GM19043 (cell line): ENCODE results near the gene HOXD10.

Experiments used
- ATAC-seq: cut with Tn5 transposase; IDR thresholded peaks from one replicate; pipeline ENCODE4 v1.9.1; 2021; ENCODE audit warnings: low read depth; ENCODE audit not compliant: unreplicated experiment

The HOXD10 gene

DNA sequence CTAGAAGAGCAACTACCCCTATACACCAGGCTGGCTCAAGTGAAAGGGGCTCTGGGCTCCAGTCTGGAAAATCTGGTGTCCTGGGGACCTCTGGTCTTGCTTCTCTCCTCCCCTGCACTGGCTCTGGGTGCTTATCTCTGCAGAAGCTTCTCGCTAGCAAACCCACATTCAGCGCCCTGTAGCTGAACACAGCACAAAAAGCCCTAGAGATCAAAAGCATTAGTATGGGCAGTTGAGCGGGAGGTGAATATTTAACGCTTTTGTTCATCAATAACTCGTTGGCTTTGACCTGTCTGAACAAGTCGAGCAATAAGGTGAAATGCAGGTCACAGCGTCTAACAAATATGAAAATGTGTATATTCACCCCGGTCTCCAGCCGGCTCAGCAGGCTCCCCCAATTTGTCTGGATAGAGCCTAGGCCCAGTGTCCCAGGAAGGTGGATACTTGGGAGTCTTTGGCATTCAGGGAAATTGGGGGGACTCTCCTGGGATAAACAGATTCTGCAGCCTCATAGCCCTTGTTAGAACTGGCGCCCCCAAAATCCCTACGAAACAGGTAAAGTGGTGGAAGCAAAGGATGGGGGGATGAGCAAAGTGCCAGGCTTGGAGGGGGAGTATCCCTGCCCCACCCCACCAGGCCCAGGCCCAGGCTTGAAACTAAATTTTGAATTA lies 32.3 kb downstream of the HOXD10 start:
- ATAC-seq = no peak

DNA sequence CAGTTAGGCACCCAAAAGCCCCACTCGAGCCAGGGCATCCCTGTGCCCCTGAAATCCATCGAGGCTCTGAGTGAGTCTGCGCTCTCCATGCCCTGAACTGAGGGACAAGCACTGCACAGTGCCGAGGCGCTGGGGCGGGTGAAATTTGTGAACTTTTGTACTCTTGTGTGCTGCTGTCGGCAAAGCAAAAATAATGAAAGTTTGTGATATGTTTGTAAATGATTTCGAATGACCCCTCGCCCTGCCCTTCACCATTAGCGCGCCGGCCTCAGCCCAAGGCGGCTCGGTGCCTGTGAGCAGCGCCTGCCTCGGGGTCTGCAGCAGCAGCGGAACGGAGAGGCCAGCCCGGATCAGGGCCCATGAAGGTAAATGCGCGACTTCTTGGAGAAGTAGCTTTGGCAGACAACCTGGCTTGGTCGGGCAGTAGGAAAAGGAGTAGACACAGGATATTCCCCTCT lies 32.9 kb downstream of the HOXD10 start:
- no peak for ATAC-seq

DNA sequence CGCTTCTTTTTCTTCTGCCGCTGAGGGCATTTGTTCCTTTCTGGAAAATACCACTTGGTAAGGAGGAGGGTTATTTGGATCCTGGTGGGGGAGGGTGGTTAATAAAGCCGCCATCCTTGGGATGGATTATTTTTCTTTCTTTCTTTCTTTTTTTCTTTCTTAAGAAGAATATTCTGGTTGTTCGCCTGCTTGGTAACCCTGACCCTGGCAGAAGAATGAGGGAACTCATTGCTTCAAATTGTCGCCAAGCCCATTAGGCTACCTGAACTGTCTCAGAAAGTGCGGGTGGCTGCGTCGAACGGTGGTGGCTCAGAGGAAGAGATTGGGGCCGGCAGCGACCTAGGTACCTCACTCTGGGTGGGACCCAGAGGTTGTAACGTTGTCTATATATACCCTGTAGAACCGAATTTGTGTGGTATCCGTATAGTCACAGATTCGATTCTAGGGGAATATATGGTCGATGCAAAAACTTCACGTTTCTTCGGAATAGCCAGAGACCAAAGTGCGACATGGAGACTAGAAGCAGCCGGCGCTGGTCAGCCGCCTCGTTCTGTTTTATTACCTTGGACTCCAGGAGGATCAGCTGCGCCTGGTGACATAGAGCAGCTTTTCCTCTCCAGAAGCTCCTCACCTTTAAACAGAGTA lies 33.5 kb downstream of the HOXD10 start:
- ATAC-seq = no peak

DNA sequence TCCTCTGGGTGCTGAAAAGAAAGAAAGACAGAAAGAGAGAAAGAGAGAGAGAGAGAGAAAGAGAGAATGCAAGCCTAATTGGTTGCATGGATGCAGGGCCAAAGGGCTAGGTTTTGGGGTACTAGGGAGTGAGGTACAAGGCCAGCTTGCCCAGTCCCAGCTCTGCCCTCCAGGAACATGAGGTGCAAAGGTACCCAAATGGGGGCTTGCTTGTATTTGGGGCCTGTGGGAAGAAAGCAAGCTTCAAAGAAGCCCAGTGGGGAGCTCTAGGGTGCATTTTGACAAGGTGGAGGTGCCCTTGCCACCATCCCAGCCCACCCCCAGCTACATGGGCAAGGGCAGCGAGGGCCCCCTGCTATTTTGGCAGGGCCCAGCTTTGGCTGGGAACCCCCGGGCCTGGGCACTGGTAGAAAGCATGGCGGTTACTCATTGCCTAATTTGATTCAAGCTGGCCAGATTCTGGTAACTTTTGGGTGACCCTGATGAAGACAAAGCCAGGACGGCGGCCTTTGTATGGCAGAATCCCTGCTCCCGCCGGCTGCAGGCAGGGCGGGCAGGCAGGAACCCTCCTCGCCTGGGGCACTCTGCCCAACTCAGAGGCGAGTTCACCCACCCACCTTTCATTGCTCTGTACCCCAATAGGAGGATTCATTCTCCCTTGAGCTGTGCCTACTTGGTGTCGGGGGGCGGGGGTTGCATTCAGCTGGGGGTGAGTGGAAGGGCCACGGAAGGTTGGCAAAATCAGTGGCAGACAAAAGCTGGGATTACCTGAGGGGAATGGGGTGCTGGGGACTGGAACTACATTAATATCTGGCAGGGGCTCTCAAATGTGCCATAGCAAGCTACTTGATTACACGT lies 34.2 kb downstream of the HOXD10 start:
- no peak for ATAC-seq

DNA sequence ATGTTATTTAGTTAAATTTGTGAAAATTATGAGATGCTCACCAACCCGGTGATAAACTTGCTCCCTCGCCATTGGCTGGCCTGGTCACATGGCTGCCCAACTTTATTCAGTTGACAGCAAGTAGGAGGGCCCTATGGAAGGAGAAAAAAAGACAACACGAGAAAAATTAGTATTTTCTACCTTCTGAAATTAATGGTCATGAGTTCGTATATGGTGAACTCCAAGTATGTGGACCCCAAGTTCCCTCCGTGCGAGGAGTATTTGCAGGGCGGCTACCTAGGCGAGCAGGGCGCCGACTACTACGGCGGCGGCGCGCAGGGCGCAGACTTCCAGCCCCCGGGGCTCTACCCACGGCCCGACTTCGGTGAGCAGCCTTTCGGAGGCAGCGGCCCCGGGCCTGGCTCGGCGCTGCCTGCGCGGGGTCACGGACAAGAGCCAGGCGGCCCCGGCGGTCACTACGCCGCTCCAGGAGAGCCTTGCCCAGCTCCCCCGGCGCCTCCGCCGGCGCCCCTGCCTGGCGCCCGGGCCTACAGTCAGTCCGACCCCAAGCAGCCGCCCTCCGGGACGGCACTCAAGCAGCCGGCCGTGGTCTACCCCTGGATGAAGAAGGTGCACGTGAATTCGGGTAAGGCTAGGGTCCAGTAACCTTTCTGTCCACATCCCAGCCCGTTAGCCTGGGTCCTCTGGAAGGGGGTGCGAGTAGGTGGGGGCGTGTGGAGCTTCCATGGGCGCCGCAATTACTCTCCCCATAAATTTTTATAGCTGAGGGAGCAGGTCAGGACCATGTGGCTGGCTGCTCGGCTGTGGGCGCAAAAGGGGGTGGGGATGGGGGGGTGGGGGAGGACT lies 35.1 kb downstream of the HOXD10 start, which contains the start of gene HOXD4:
Gene HOXD4 (plus strand): TSS at position 109 of the 846 bp plus-strand sequence. CDS start 84 bp downstream, at position 193.
- ATAC-seq = no peak

DNA sequence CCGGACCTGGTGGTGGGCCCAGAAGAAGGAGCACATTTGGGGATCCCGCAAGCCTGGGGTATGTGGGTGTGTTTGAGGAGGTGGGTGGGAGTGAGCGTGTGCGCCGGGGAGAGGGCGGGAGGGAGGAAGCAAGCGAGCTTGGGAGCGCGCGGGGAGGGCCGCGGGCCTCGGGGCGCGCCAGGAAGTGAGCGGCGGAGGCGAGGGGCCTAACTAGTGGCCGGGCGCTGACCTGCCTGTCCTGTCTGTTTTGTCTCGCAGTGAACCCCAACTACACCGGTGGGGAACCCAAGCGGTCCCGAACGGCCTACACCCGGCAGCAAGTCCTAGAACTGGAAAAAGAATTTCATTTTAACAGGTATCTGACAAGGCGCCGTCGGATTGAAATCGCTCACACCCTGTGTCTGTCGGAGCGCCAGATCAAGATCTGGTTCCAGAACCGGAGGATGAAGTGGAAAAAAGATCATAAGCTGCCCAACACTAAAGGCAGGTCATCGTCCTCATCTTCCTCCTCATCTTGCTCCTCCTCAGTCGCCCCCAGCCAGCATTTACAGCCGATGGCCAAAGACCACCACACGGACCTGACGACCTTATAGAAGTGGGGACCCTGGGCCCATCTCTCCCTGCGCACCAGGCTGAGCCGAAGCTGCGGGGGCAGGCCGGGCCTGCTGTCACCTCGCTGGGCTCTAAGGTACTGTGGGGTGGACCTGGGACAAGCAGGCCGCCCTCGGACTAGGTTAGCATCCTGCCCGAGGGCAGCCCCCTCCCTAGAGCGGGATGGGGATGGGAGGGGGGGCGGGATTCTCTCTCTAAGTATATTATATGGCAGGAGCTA lies 36.0 kb downstream of the HOXD10 start:
- no peak for ATAC-seq

DNA sequence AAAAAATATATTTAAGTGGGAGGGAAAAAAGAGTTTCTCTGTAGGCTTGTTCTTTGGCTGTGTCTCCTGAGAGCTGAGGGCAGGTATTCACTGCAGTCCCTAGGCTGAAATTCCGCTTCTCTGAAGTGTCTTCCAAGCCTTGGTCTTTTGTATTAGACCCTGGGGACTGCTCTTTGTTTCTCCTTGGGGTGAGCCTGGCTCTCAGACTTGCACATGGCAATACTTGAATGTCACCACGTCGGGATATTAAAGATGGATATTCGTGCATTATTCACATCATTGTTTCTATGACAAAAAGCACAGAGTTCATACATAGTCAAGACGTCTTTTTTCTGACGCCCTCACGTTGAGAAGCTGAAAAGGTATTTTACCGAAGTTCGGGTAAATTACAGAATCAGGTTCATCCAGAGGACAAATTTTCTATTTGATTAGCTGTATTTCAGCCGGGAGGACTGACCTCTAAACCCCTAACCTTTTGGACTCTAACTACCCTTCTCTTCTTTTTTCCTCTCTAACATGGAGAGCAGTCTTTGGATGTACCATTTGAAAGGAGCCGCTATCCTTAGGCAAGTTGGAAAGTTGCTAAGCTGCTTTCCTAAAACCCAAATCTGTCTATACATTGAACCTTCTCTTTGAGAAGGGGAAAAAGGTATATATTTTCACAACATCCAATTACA lies 38.1 kb downstream of the HOXD10 start:
- no peak for ATAC-seq

DNA sequence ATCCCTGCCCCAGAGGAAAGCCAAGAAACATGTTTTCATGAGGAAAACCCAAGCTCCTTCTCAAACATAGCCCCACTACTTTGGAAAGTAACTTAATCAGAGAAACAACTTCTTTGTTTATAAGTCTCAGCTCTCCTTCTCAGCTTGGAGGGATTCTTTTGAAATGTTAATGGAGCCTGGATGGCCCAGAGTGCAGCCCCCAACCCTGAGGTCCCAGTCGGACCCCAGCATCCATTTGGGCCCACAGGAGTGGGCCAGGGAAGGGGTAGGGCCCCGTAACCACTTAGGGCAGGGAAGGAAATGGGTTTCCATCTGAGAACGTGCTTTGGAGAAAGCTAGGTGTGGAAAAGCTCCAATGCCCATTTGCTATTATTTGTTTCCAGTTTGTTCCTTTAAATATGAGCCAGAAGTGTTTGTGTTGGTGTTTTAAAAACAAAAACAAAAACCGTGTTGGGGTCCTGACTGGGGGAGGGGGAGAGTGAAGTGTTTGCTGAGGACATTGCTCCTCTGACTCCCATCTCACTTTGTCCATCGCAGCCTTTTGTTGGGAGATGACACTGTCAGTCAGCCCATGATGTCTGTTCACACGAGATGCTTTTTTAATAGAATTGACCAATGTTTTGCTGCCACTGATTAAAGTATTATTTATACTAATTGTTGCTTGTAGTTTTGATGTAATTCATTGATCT lies 38.9 kb downstream of the HOXD10 start:
- no peak for ATAC-seq

DNA sequence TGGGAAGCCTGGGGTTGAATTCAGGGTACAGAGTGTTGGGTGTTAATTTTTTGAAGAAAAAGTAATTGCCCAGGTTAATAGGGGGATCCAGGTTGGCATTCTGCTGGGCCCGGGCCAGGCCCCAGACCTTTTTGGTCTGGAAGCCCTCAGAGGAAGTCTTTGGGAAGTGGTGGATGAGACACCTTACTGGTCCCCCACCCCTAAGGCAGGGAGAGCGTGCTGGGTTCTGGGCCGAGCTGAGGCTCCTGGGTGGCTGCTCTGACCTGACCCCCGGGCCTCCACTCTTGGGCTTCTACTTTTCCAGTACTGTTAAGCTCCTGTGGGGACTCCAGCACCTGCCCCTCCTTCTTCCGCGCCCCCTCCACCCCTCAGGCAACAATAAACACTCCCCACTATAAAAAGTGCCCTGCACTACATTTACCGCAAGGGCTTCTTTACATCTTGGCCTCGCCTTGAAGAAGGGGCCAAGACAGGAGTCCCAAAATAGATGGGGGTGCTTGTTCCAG lies 39.8 kb downstream of the HOXD10 start:
- ATAC-seq = no peak

DNA sequence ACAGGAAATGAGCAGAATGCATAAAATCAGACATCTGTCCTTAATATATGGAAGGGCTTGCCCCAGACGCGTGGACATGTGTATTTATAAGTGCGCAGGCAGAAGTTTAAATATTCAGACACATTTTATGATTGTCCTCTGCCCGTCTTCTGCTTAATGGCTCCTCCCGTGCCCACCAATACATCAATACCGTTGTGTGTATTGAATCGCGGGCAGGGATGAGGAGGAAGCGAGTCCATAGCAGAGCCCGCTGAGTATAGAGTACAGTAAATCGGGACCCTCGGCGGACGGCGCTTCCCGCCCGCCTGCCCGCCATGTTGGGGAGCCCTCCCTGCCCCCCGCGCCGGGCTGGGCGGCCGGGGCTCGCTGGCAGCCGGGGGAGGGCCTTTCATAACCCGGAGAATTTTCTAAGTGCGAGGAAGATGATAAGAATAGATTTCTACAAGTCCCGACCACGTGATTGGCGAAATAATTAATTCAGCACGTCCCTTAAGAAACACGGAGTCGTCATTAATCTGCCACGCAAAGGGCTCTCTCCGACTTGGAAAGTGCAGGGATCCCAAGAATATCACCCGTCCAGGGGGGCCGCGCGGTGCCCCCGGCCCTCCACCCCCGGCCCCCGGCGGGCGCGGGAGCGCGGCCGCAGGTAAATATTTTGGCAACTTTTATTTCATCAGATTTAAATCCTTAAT lies 40.4 kb downstream of the HOXD10 start, which contains the start of gene HOXD3:
Gene HOXD3 (plus strand): TSS at position 501 of the 692 bp plus-strand sequence. CDS start 11,808 bp downstream, outside the sequence.
- no peak for ATAC-seq

DNA sequence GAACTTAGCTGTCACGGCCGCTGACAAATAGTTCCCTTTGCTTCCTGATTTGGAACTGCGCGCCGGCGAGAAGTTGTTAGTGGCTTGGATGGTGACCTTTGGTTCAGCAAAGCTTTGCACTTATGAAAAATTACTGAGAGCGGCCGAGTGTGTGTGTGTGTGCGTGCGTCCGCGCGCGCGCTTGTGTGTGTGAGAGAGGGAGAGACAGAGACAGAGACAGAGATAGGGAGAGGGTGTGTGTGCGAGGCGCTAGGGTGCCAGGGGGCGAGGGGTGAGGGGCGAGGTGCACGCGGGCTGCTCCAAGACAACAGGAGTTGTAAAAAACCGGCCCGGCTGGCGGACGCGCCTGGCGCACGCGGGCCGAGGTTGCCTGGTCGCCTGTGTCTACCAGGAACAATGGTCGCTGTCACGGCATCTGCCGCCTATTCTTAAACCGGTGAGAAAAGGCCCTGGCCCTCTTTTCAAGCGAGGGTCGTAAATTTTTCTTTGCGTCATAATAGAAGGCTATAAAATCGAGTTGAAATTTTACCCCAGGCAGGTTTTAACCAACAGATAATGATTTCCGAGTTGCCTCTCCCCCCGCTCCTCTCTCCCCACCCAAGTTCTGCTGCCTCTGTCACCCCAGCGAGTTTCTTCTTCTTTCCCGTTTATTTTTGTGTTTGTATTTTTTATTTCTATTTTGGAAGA lies 41.1 kb downstream of the HOXD10 start:
- no peak for ATAC-seq

DNA sequence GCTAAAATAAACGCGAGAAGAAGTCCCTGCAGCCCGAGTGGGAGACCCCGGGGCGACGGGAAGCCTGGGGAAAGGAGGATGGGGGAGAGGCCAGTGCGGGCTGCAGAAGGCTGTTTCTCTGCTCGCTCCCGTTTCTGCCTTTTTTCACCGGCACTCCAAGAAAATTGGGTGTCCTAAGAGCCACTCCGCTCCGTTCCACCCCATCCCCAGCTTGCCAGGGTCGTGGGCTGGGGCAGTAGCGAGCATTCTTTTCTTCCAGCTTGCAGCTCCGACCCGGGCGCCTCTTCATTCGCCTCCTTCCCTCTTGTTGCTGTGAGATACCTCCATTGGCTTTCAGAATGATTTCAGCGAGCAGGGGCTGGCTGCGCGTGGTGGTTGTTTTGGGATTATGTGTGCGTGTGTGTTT lies 41.6 kb downstream of the HOXD10 start:
- no peak for ATAC-seq

DNA sequence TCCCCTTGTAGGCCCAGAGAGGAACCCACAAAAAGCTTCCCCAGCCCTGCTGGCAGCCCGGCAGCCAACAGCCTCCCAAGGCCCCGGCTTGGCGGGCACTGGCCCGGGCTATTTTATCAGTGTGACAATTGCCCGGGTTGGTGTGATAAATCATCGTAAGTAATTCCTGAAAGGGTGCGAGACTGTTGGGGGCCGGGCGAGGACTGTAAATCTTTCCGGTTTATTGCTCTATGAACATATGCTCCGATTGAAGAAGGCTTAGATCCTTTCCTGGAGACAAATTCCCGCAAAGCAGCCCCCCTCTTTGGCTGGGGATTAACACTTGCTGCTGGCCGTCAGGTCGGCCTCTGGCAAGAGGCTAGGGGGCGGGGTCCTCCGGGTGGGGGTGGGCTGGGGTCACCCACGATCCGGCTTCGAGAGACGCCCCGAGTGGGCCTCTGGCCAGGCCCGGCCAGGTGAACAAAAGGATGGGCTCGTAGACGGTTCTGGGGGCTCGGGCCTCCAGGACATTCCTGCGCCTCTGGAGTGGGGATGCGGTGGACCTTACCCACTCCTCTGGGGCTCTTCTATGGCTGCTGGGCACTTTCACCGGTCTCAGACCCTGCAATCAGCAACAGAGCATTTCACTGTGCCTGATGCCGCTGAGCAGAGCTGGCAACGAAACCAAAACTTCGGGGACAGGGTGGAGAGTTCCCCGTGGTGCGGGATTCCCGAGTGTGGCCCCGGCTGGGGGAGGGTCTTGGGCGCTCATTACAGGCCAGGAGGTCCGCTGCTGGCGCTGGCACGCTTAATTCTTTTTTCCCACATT lies 42.5 kb downstream of the HOXD10 start:
- no peak for ATAC-seq

DNA sequence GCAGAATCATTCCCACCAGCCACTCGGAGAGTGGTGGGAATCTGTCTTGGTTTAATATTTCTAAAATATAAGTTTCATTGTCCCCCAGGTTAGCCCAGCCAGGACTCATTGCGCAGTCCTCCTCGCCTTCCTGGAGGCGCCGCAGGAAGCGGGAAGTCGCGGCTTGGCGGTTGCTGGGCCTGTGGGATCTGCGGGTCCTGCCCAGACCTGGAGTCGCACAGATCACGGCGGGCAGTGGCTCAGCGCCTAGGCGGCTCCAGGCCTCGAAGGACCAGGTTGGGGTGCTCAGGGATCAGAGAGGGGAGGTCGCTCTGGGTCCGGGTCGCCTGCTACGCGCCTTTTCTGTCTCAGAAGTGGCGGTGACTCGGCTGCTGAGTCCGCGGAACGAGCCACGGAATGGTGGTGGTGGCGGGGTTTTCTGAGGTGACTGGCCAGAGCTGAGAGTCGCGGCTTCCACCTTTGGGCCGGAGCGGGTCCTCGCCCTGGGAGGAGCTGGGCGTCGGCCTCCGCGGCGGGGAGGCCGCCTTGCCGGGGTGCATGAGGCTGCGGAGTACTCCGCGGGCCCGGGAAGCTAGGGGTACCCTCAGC lies 43.2 kb downstream of the HOXD10 start:
- no peak for ATAC-seq

DNA sequence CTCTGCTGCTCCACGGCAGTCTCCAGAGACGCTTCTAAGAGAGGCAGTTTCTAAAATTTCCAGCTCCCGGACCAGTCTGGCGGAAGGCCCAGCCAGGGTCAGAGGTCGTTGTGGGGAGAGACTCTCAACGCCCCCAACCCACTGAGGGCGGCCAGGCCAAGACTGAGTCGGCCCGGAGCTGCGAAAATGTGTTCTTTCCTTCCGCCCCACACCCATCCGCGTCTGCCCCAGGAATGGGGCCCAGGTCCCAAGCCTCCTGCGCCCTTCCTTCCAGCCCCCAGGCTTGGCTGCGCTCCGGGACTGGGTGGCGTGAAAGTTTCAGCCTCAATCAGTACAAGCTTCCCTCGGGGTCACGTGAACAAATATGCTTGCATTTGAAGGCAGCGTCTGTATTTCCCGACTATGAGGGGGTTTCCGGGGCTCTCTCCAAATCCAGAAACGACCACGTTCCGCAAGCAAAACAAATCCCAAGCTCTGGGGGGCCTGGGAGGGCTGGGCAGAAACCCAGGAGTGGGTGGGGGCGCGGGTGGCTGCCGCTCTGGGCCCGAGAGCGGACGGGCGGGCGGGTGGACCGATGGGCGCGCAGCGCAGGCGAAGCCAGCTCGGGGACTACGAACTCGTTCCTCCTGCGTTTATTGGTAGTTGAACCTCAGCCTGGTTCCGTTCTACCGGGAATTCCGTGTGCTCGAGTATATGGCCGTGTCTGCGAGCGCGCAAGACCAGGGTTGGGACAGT lies 43.8 kb downstream of the HOXD10 start:
- no peak for ATAC-seq
